ENCODE results near the gene GPRC5A.

The GPRC5A gene

GRCh38 chr12:12912711-12913110 lies 21.3 kb downstream of the GPRC5A start:
- no peak for DNase-seq

GRCh38 chr12:12915656-12916055 lies 24.3 kb downstream of the GPRC5A start:
- no peak for DNase-seq

GRCh38 chr12:12916135-12916944 lies 25.0 kb downstream of the GPRC5A start:
- DNase-seq, result peak; percentile 74

- no peak for DNase-seq
Measured at GRCh38 chr12:12917517-12917916, 26.2 kb downstream of the GPRC5A start.

GRCh38 chr12:12918781-12919389 lies 27.5 kb downstream of the GPRC5A start:
- DNase-seq, result no peak

- no peak for DNase-seq
Measured at GRCh38 chr12:12919666-12920435, 28.5 kb downstream of the GPRC5A start.

GRCh38 chr12:12922191-12922616 lies 30.8 kb downstream of the GPRC5A start:
- peak; percentile 41 for DNase-seq

- DNase-seq, result no peak
Measured at GRCh38 chr12:12922978-12923377, 31.6 kb downstream of the GPRC5A start.

- DNase-seq, result no peak
Measured at GRCh38 chr12:12924169-12924568, 32.8 kb downstream of the GPRC5A start.

- DNase-seq, result no peak
Measured at GRCh38 chr12:12925388-12925787, 34.0 kb downstream of the GPRC5A start.

GRCh38 chr12:12926571-12927071 lies 35.3 kb downstream of the GPRC5A start:
- no peak for DNase-seq

GRCh38 chr12:12927211-12928079 lies 36.1 kb downstream of the GPRC5A start:
- DNase-seq, result no peak

- DNase-seq, result no peak
Measured at GRCh38 chr12:12929696-12930095, 38.3 kb downstream of the GPRC5A start.

- peak; percentile 25 for DNase-seq
Measured at GRCh38 chr12:12930633-12931219, 39.4 kb downstream of the GPRC5A start.

- DNase-seq, result no peak
Measured at GRCh38 chr12:12933742-12934141, 42.4 kb downstream of the GPRC5A start.

GRCh38 chr12:12934556-12934955 lies 43.2 kb downstream of the GPRC5A start:
- no peak for DNase-seq

- no peak for DNase-seq
Measured at GRCh38 chr12:12936983-12937491, 45.7 kb downstream of the GPRC5A start.

- no peak for DNase-seq
Measured at GRCh38 chr12:12938541-12938940, 47.2 kb downstream of the GPRC5A start.

- no peak for DNase-seq
Measured at GRCh38 chr12:12939888-12940287, 48.5 kb downstream of the GPRC5A start.

- DNase-seq, result no peak
Measured at GRCh38 chr12:12941450-12942350, 50.3 kb downstream of the GPRC5A start.
